Uterus (tissue), 4 donors: ENCODE results near the gene ONECUT1. TPM values are rescaled to one million over a fixed set of nuclear protein-coding genes. Genes with fewer than 3 reads are reported as not detected.

Experiments
- DNase-seq, 2 donors: peaks; one replicate each; pipeline ENCODE4 v3.0.0-alpha.2; 2019 to 2020
- H3K27ac ChIP-seq, 2 donors: fragments of 200-600 bp; sonication (generic); 1 replicate in 1 of 2; 2 replicates in 1 of 2; pipeline ENCODE4 v1.5.1; 2016 to 2018
- H3K27me3 ChIP-seq, 2 donors: fragments of 200-600 bp; sonication (generic); one replicate each; pipeline ENCODE4 v1.5.1; 2018 to 2019; ENCODE audit warnings: control low read depth in 1 of 2
- H3K36me3 ChIP-seq, 2 donors: fragments of 200-600 bp; sonication (generic); one replicate each; pipeline ENCODE4 v1.5.1; 2019; ENCODE audit warnings: control low read depth in 1 of 2
- H3K4me1 ChIP-seq, 2 donors: fragments of 200-600 bp; sonication (generic); one replicate each; pipeline ENCODE4 v1.5.1; 2018 to 2019; ENCODE audit warnings: control low read depth in 1 of 2
- H3K4me3 ChIP-seq, 2 donors: fragments of 200-600 bp; sonication (generic); 1 replicate in 1 of 2; 2 replicates in 1 of 2; pipeline ENCODE4 v1.5.1; 2018 to 2019; ENCODE audit warnings: mild to moderate bottlenecking in 1 of 2
- H3K9me3 ChIP-seq, 2 donors: fragments of 200-600 bp; sonication (generic); one replicate each; pipeline ENCODE4 v1.5.1; 2019; ENCODE audit warnings: control low read depth in 1 of 2
- CTCF ChIP-seq, 4 experiments: fragments of 200-600 bp in 2 of 4; fragments of 450-650 bp in 2 of 4; sonication (generic) in 2 of 4; IDR thresholded peaks; one replicate each; pipeline ENCODE4 v1.5.1; 2016 to 2019; ENCODE audit warnings: antibody characterized with exemption in 4 of 4, mild to moderate bottlenecking in 2 of 4, moderate library complexity in 1 of 4
- POLR2A ChIP-seq, 2 donors: fragments of 450-650 bp; IDR thresholded peaks; one replicate each; pipeline ENCODE4 v1.6.1; 2016; ENCODE audit warnings: antibody characterized with exemption in 2 of 2, mild to moderate bottlenecking in 1 of 2, moderate library complexity in 1 of 2
- intact Hi-C: fragments of 100-400 bp; cut with DNase I; formaldehyde crosslinking; loops from one replicate; pipeline ENCODE4 v1.15.1; 2023; ENCODE audit warnings: low total_unique reads
- total RNA-seq, 4 donors: library from RNA; depleted of rRNA in 3 of 4; stranded (reverse); fragments of >200 nt in 3 of 4; gene quantifications; one replicate each; pipeline versions ENCODE4 v1.1.0 to v1.2.4, GENCODE V29; 2014 to 2023
- donor health status: DM: yes; HTN: yes; CAD: no.

ONECUT1 gene
- total RNA-seq, 4 donors from 2014 or later = not detected

GRCh38 chr15:52716536-52716935 lies 73.6 kb downstream of the ONECUT1 start:
- Histone ChIP-seq H3K9me3 (no peaks in the 10 kb centered on the region), H3K36me3 (no peaks in the 10 kb centered on the region), H3K4me3 (no peak overlapping the region), H3K4me1 (no peaks in the 10 kb centered on the region), H3K27ac (no peak overlapping the region), H3K27me3 (no peaks in the 10 kb centered on the region)
- TF ChIP-seq POLR2A (IDR thresholded peaks at IDR 0.05) (no peak), CTCF (IDR thresholded peaks at IDR 0.05) (no peak)
- intact Hi-C loops = no loop called here
- DNase-seq = no peak

DNA sequence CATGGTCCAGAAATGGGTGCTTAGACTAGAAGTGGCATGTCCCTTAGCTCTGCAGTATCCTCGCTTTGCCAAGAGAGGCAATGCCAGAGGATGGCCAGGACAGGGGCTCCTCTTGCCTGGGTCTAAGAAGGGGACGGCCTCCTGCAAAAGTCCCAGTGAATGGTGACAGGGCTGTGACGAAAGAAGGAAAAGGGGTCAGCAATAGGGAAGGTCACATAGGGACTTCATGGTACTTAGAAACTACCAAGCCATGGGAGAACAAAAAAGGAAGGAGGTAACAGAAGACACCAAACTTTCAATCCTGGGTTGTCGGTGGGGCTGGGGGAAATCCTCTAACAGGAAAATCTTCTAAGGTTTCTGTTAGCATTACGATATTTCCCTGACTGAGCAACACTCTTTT lies 74.7 kb downstream of the ONECUT1 start:
- Histone ChIP-seq H3K4me3 (no peak overlapping the region), H3K9me3 (no peaks in the 10 kb centered on the region), H3K36me3 (no peaks in the 10 kb centered on the region), H3K4me1 (no peaks in the 10 kb centered on the region), H3K27me3 (no peaks in the 10 kb centered on the region), H3K27ac (no peak overlapping the region)
- intact Hi-C loops = no loop called here
- TF ChIP-seq CTCF (IDR thresholded peaks at IDR 0.05) (no peak), POLR2A (IDR thresholded peaks at IDR 0.05) (no peak)
- DNase-seq = no peak

DNA sequence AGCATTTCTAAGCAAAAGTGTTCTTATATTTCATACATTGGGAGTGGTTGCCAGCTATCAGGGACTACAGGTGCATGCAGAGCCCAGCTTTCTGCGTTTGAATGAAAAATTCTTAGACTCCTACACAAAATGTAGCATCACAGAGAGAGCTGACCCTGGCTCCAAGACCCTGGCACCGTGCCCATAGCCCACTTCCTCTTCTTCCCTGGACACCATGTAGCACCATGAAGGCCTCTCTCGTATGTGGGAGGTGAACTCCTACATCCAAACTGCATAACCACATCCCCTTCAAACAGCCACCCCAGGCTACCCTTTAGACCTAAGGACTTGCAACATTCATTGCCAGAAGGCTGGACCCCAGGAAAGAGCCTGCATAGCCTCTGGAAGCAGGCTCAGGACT lies 75.2 kb downstream of the ONECUT1 start:
- H3K36me3 ChIP-seq = no peaks in the 10 kb centered on the region

DNA sequence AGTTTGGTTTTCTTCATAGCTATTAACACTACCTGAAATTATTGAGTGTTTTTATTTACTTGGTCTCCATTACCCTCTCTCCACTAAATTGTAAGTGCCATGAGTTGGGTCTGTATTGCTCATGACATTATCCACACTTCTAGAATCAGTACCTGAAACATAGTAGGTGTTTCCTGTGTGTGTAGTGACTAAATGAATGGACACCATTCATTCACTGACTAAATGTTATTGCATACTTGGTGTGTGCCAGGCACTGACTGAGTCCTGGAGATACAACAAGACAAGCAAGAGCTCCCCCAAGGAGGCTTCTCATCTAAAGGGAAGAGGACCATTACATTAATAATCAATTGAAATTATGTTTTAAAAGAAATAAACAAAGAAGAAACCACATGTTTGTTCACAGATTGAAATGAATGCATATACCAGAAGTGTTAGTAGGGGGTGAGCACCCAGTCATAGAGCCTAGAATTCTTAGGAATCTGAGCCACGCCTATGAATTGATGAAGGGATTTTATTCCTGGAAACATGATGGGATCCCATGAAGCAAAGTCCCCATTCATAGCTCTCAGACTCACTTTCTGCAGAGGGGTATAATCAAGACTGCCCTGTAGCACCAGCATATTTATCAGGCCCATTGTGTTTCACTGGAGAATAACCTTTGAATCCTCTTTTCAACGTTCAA lies 79.3 kb downstream of the ONECUT1 start:
- Histone ChIP-seq H3K4me1 (no peaks in the 10 kb centered on the region), H3K36me3 (no peaks in the 10 kb centered on the region), H3K4me3 (no peak overlapping the region), H3K27me3 (no peaks in the 10 kb centered on the region), H3K9me3 (no peaks in the 10 kb centered on the region), H3K27ac (no peak overlapping the region)
- intact Hi-C loops = no loop called here
- no peak for TF ChIP-seq CTCF (IDR thresholded peaks at IDR 0.05)
- TF ChIP-seq POLR2A (IDR thresholded peaks at IDR 0.05) = no peak
- DNase-seq = no peak

More for the DNA sequence above, 75.2 kb downstream of the ONECUT1 start:
- no peak for DNase-seq
- Histone ChIP-seq H3K9me3 (no peaks in the 10 kb centered on the region), H3K4me1 (no peaks in the 10 kb centered on the region), H3K27me3 (no peaks in the 10 kb centered on the region), H3K27ac (no peak overlapping the region), H3K4me3 (no peak overlapping the region)
- TF ChIP-seq POLR2A (IDR thresholded peaks at IDR 0.05) (no peak), CTCF (IDR thresholded peaks at IDR 0.05) (no peak)
- intact Hi-C loops = no loop called here

GRCh38 chr15:52710050-52710707 lies 80.0 kb downstream of the ONECUT1 start:
- no peaks in the 10 kb centered on the region for H3K27me3 ChIP-seq
- intact Hi-C loops = no loop called here
- H3K4me3 ChIP-seq = no peak overlapping the region
- no peaks in the 10 kb centered on the region for H3K4me1 ChIP-seq
- no peaks in the 10 kb centered on the region for H3K9me3 ChIP-seq
- DNase-seq = no peak
- H3K36me3 ChIP-seq = no peaks in the 10 kb centered on the region
- TF ChIP-seq CTCF (IDR thresholded peaks at IDR 0.05) (no peak), POLR2A (IDR thresholded peaks at IDR 0.05) (no peak)
- no peak overlapping the region for H3K27ac ChIP-seq
